Effector CD8-positive, alpha-beta T cell (primary cell): ENCODE measurements around the gene PMM2.

Experiments used
- DNase-seq: peaks from one replicate; lab custom pipeline; 2025; lab: John Stamatoyannopoulos, UW

The PMM2 gene

DNA sequence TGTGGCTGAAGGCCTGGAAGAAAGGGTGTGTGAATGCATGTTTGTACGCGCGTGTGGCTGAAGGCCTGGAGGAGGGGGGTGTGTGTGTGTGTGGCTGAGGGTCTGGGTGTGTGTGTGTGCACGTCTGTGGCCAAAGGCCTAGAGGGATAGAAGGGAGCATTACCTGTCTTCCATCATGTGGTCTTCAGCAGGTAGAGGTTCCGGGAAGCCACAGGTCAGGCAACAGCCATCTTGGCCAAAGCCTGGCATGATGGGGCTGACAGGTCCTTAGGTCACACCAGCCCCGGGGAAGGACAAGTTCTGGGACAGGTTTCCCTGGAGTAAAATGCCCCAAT is 89.8 kb downstream of the PMM2 start:
- no peak for DNase-seq

- DNase-seq = no peak
Measured at GRCh38 chr16:8887952-8888560, 90.4 kb downstream of the PMM2 start.

- no peak for DNase-seq
Measured at GRCh38 chr16:8888951-8889892, 91.6 kb downstream of the PMM2 start.

GRCh38 chr16:8889893-8890548 is 92.4 kb downstream of the PMM2 start:
- DNase-seq = no peak

DNA sequence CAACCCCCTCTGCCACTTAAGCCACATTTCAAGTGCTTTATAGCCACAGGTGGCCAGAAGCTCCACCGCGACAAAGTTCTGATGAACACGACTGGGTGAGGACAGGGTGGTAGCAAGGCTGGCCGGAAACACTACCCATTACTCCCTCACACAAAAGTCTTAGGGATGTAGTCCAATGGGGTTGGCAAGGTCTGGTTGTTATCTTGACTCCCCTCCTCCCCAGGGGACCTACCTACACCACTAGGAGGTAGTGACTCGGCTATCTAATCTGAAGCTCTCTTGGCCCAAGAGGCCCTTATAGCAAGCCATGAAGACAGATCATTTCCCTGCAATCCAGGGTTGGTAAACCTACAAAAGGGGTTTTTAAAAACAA is 92.9 kb downstream of the PMM2 start:
- DNase-seq = no peak

DNA sequence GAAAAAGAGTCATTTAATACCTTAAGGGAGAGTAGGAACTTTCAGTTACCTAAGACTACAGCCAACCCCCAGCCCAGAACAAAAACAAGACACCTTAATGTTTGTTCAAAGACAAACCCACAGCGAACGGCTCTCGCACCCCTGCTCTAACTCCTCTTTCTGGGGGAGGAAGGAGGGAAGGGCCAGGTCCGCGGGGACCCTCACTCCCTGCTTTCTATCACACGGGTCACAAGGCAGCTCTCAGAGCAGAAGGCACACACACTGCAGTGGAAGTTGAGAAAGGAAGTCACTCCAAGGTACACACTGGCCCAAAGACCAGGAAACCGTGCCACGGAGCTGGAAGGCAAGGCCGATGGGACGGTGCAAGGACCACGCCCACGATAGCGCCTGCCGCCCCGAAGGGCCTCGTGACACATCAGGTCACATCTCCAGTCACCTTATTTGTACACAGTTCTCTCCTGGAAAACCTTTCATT is 94.5 kb downstream of the PMM2 start:
- DNase-seq = no peak

DNA sequence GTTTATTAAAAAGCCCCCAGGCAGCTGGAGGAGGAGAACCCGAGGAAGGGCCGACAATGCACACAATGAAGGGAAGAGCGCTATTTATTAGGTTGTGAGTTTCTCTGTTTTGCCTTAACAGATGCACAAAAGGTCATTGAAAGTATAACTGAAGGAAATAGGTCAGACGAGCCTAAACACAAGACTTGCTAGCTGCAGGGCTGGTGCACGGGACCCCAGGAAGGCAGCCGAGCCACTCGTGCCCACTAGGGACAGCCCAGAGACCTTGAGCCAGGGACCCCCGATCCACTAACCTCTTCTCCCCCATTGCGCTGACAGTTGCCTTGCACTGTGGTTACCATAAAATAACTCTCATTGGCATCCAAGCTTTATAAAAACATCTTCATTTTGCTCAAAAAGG is 95.8 kb downstream of the PMM2 start:
- no peak for DNase-seq

- no peak for DNase-seq
Measured at GRCh38 chr16:8893976-8894690, 96.5 kb downstream of the PMM2 start.

GRCh38 chr16:8894736-8895334 is 97.2 kb downstream of the PMM2 start:
- no peak for DNase-seq

- DNase-seq = no peak
Measured at GRCh38 chr16:8898660-8899318, 101.2 kb downstream of the PMM2 start.
